Stimulated activated naive CD8-positive, alpha-beta T cell treated with anti-CD3 and anti-CD28 coated beads, Interleukin-15, amount 100 ng/mL, for 72 hours (primary cell): ENCODE results near the gene TNNI2.
"Not testable (repeated sequence)": the region's sequence is repeated elsewhere in the genome, so short reads cannot be mapped to it uniquely, and the experiment has no call there.

Experiments
- ATAC-seq: fragments of 150-1000 bp; cut with Tn5 transposase; 2 replicates; pipeline ENCODE4 v1.10.0; 2021; ENCODE audit warnings: mild to moderate bottlenecking, moderate library complexity
- DNase-seq, 2 donors: peaks; one replicate each; pipeline ENCODE4 v3.0.0; 2021 to 2022
- H3K27ac Mint-ChIP-seq, 2 donors: one replicate each; pipeline ENCODE4 v1.8.0; 2022; ENCODE audit warnings: mild to moderate bottlenecking in 2 of 2, mixed read lengths in 2 of 2, moderate library complexity in 2 of 2
- H3K27me3 Mint-ChIP-seq: one replicate; pipeline ENCODE4 v1.8.0; 2022; ENCODE audit warnings: mixed read lengths
- H3K4me1 Mint-ChIP-seq: one replicate; pipeline ENCODE4 v1.8.0; 2022; ENCODE audit warnings: mild to moderate bottlenecking, mixed read lengths
- H3K4me3 Mint-ChIP-seq, 2 donors: one replicate each; pipeline ENCODE4 v1.8.0; 2022; ENCODE audit warnings: mild to moderate bottlenecking in 2 of 2, mixed read lengths in 2 of 2, moderate library complexity in 1 of 2
- H3K9me3 Mint-ChIP-seq, 2 donors: one replicate each; pipeline ENCODE4 v1.8.0; 2022; ENCODE audit warnings: mixed read lengths in 2 of 2

The TNNI2 gene

GRCh38 chr11:1838426-1839144 is at the start of gene TNNI2:
TSS of gene TNNI2 (plus strand) at chr11:1838981. CDS start at chr11:1839697, 716 bp downstream.
- Mint-ChIP-seq H3K9me3 (no peaks in the 10 kb centered on the region), H3K27me3 (peaks cover 2% of the 10 kb centered on the region), H3K4me1 (peaks cover 26% of the 10 kb centered on the region), H3K4me3 (no peak within 1 kb of the TSS), H3K27ac (peak within 1 kb of the TSS; percentile 86 to 87)
- DNase-seq (no peak), ATAC-seq (no peak)

GRCh38 chr11:1791912-1792311 is 46.9 kb upstream of the TNNI2 start:
- H3K27ac Mint-ChIP-seq, result peak overlapping the region in 1 of 2 donors; percentile 34
- H3K4me1 Mint-ChIP-seq, result peaks cover 10% of the 10 kb centered on the region
- DNase-seq (no peak), ATAC-seq (no peak)
- H3K9me3 Mint-ChIP-seq, result no peaks in the 10 kb centered on the region
- no peak overlapping the region for H3K4me3 Mint-ChIP-seq
- H3K27me3 Mint-ChIP-seq, result peaks cover 6% of the 10 kb centered on the region

GRCh38 chr11:1792461-1792860 is 46.3 kb upstream of the TNNI2 start:
- peak overlapping the region in 1 of 2 donors; percentile 38 for H3K27ac Mint-ChIP-seq
- H3K9me3 Mint-ChIP-seq, result no peaks in the 10 kb centered on the region
- peaks cover 10% of the 10 kb centered on the region for H3K4me1 Mint-ChIP-seq
- DNase-seq (peak in 1 of 2 donors; percentile 52), ATAC-seq (peak; percentile 74)
- H3K4me3 Mint-ChIP-seq, result peak overlapping the region; percentile 79 to 86
- H3K27me3 Mint-ChIP-seq, result peaks cover 12% of the 10 kb centered on the region

GRCh38 chr11:1793081-1793480 is 45.7 kb upstream of the TNNI2 start:
- H3K4me3 Mint-ChIP-seq, result peak overlapping the region; percentile 21 to 86
- ATAC-seq (no peak), DNase-seq (no peak)
- peaks cover 10% of the 10 kb centered on the region for H3K4me1 Mint-ChIP-seq
- H3K27ac Mint-ChIP-seq, result peak overlapping the region in 1 of 2 donors; percentile 21
- peaks cover 12% of the 10 kb centered on the region for H3K27me3 Mint-ChIP-seq
- H3K9me3 Mint-ChIP-seq, result no peaks in the 10 kb centered on the region

GRCh38 chr11:1796413-1797011 is 42.3 kb upstream of the TNNI2 start:
- peak overlapping the region in 1 of 2 donors; percentile 19 for H3K27ac Mint-ChIP-seq
- H3K27me3 Mint-ChIP-seq, result peaks cover 12% of the 10 kb centered on the region
- H3K4me1 Mint-ChIP-seq, result peaks cover 10% of the 10 kb centered on the region
- H3K9me3 Mint-ChIP-seq, result no peaks in the 10 kb centered on the region
- ATAC-seq (no peak), DNase-seq (no peak)
- no peak overlapping the region for H3K4me3 Mint-ChIP-seq

GRCh38 chr11:1797391-1798125 is 41.2 kb upstream of the TNNI2 start:
- Mint-ChIP-seq H3K4me3 (no peak overlapping the region), H3K9me3 (no peaks in the 10 kb centered on the region), H3K27ac (no peak overlapping the region), H3K4me1 (peaks cover 7% of the 10 kb centered on the region), H3K27me3 (peaks cover 12% of the 10 kb centered on the region)
- ATAC-seq (no peak), DNase-seq (no peak)

GRCh38 chr11:1803246-1803645 is 35.5 kb upstream of the TNNI2 start:
- Mint-ChIP-seq H3K27ac (peak overlapping the region in 1 of 2 donors; percentile 16), H3K27me3 (no peaks in the 10 kb centered on the region), H3K4me1 (no peaks in the 10 kb centered on the region), H3K9me3 (no peaks in the 10 kb centered on the region), H3K4me3 (no peak overlapping the region)
- no peak for ATAC-seq
- DNase-seq, result no peak

GRCh38 chr11:1803835-1804519 is 34.8 kb upstream of the TNNI2 start:
- H3K4me1 Mint-ChIP-seq, H3K9me3 Mint-ChIP-seq, H3K27me3 Mint-ChIP-seq, DNase-seq, ATAC-seq, H3K27ac Mint-ChIP-seq, H3K4me3 Mint-ChIP-seq: not testable (repeated sequence)

- Mint-ChIP-seq H3K4me1 (no peaks in the 10 kb centered on the region), H3K27ac (no peak overlapping the region), H3K9me3 (no peaks in the 10 kb centered on the region), H3K4me3 (no peak overlapping the region), H3K27me3 (no peaks in the 10 kb centered on the region)
- ATAC-seq, result no peak
- DNase-seq, result no peak
Measured at GRCh38 chr11:1805525-1805924, 33.3 kb upstream of the TNNI2 start.

- Mint-ChIP-seq H3K27ac (no peak overlapping the region), H3K27me3 (no peaks in the 10 kb centered on the region), H3K9me3 (no peaks in the 10 kb centered on the region), H3K4me3 (no peak overlapping the region), H3K4me1 (no peaks in the 10 kb centered on the region)
- ATAC-seq (no peak), DNase-seq (no peak)
Measured at GRCh38 chr11:1807264-1807995, 31.4 kb upstream of the TNNI2 start.

- no peak overlapping the region for H3K27ac Mint-ChIP-seq
- no peaks in the 10 kb centered on the region for H3K9me3 Mint-ChIP-seq
- H3K4me1 Mint-ChIP-seq, result no peaks in the 10 kb centered on the region
- DNase-seq (no peak), ATAC-seq (no peak)
- H3K27me3 Mint-ChIP-seq, result peaks cover 8% of the 10 kb centered on the region
- H3K4me3 Mint-ChIP-seq, result no peak overlapping the region
Measured at GRCh38 chr11:1810761-1811160, 28.0 kb upstream of the TNNI2 start.

- no peak overlapping the region for H3K4me3 Mint-ChIP-seq
- ATAC-seq, result no peak
- peaks cover 8% of the 10 kb centered on the region for H3K27me3 Mint-ChIP-seq
Measured at GRCh38 chr11:1812274-1812673, 26.5 kb upstream of the TNNI2 start.

GRCh38 chr11:1812801-1813200 is 26.0 kb upstream of the TNNI2 start:
- Mint-ChIP-seq H3K9me3 (no peaks in the 10 kb centered on the region), H3K4me3 (no peak overlapping the region), H3K4me1 (no peaks in the 10 kb centered on the region), H3K27ac (no peak overlapping the region), H3K27me3 (peaks cover 8% of the 10 kb centered on the region)
- ATAC-seq, result no peak
- DNase-seq, result no peak

More at GRCh38 chr11:1812274-1812673, 26.5 kb upstream of the TNNI2 start:
- Mint-ChIP-seq H3K9me3 (no peaks in the 10 kb centered on the region), H3K27ac (peak overlapping the region in 1 of 2 donors; percentile 57), H3K4me1 (no peaks in the 10 kb centered on the region)
- DNase-seq, result no peak

- not testable (repeated sequence) for H3K27me3 Mint-ChIP-seq, H3K9me3 Mint-ChIP-seq, H3K27ac Mint-ChIP-seq, DNase-seq, ATAC-seq, H3K4me3 Mint-ChIP-seq, H3K4me1 Mint-ChIP-seq
Measured at GRCh38 chr11:1813356-1813755, 25.4 kb upstream of the TNNI2 start.

- Mint-ChIP-seq H3K27me3 (peaks cover 8% of the 10 kb centered on the region), H3K4me3 (no peak overlapping the region), H3K27ac (no peak overlapping the region), H3K9me3 (peaks cover 0 to 12% of the 10 kb centered on the region in 2 donors), H3K4me1 (no peaks in the 10 kb centered on the region)
- ATAC-seq (no peak), DNase-seq (no peak)
Measured at GRCh38 chr11:1814691-1815090, 24.1 kb upstream of the TNNI2 start.
